AG04450 (cell line): Measurements from ENCODE around the gene TLE2. TPM values are rescaled to one million over a fixed set of nuclear protein-coding genes. Genes with fewer than 3 reads are reported as not detected.
"Not testable (repeated sequence)": the region's sequence is repeated elsewhere in the genome, so short reads cannot be mapped to it uniquely, and the experiment has no call there.

Experiments
- CTCF ChIA-PET: fragments of 300-600, 350-600 bp; formaldehyde crosslinking; extraction: SDS; loops from one replicate; lab custom pipeline; 2022; ENCODE audit warnings: antibody characterized with exemption, inconsistent platforms; lab: Charles Lee
- POLR2A ChIA-PET: fragments of 350-600 bp; formaldehyde crosslinking; extraction: SDS; loops from one replicate; lab custom pipeline; 2021; ENCODE audit warnings: antibody characterized with exemption, inconsistent platforms; lab: Yijun Ruan, JAX
- DNase-seq: peaks from one replicate; pipeline ENCODE4 v3.0.0-alpha.2; 2011; ENCODE audit warnings: low read depth, low spot score
- H3K27ac ChIP-seq: one replicate; pipeline ENCODE4 v1.5.1; 2012; ENCODE audit warnings: low read depth, low read length, control low read depth
- H3K27me3 ChIP-seq: one replicate; pipeline ENCODE4 v1.6.0; 2012; ENCODE audit warnings: low read length; ENCODE audit not compliant: control insufficient read depth, insufficient read depth
- H3K4me3 ChIP-seq: 2 replicates; pipeline ENCODE4 v1.5.1; 2011; ENCODE audit warnings: mild to moderate bottlenecking, low read depth, low read length, control low read depth
- H3K9me3 ChIP-seq: 2 replicates; pipeline ENCODE4 v1.5.1; 2012; ENCODE audit warnings: low read length; ENCODE audit not compliant: control insufficient read depth, insufficient read depth
- polyA plus RNA-seq: library from polyadenylated mRNA; depleted of rRNA; stranded (reverse); fragments of >200 nt; gene quantifications from 2 replicates; pipeline ENCODE4 v1.2.3, GENCODE V29; 2011
- TF ChIP-seq, protein P1 (sequence below): IDR thresholded peaks from 2 replicates; pipeline ENCODE4 v1.5.1; 2011; ENCODE audit warnings: low read depth, low read length, control low read depth, inconsistent platforms

The TLE2 gene
- polyA plus RNA-seq, 1 experiment, result 0.47 TPM

DNA sequence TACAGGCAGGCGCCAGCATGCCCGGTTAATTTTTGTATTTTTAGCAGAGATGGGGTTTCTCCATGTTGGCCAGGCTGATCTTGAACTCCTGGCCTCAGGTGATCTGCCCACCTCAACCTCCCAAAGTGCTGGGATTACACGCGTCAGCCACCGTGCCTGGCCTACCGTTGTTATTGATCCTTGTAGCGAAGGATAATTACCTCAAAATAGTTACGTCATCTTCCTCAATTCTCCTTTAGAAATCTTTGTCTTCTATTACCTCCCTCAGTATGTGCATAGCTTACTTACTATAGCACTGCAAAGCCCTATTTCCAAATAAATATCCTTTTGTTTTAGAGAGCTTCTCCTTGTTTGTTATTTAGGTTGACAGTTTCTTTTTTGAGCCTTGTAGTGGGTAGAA, 61.1 kb downstream of the TLE2 start:
- Histone ChIP-seq H3K9me3 (peaks cover 4% of the 10 kb centered on the region; the same call in 1 of the 2 replicates), H3K4me3 (no peak overlapping the region), H3K27me3 (no peaks in the 10 kb centered on the region), H3K27ac (no peak overlapping the region)
- TF ChIP-seq, protein P1, sequence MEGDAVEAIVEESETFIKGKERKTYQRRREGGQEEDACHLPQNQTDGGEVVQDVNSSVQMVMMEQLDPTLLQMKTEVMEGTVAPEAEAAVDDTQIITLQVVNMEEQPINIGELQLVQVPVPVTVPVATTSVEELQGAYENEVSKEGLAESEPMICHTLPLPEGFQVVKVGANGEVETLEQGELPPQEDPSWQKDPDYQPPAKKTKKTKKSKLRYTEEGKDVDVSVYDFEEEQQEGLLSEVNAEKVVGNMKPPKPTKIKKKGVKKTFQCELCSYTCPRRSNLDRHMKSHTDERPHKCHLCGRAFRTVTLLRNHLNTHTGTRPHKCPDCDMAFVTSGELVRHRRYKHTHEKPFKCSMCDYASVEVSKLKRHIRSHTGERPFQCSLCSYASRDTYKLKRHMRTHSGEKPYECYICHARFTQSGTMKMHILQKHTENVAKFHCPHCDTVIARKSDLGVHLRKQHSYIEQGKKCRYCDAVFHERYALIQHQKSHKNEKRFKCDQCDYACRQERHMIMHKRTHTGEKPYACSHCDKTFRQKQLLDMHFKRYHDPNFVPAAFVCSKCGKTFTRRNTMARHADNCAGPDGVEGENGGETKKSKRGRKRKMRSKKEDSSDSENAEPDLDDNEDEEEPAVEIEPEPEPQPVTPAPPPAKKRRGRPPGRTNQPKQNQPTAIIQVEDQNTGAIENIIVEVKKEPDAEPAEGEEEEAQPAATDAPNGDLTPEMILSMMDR, result no peak
- no peak for DNase-seq
- ChIA-PET CTCF (interaction anchor here (1.0 to 1.3 kb wide), 4 partner anchors 8 to 141 kb away, joined by 4 to 5 read pairs (median 4); no protein-coding TSS in a partner anchor), POLR2A (interaction anchor here (1.6 kb wide), 1 partner anchor 68 kb away, joined by 4 read pairs; no protein-coding TSS in a partner anchor)

DNA sequence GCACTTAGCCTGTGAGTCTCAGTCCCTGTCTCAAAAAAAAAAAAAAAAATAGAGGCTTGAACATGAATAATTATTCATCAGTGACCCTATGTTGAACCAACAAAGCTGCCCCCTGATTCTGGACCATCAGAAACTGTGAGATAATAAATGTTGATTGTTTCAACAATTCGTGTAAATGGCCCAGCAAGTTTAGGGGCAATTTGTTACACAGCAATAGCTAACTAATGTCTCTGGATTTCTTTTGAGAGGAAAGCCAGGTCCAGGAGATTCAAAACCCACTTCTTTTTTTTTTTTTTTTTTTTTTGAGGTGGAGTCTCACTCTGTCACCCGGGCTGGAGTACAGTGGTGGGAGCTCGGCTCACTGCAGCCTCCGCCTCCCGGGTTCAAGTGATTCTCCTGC, 64.2 kb downstream of the TLE2 start:
- ChIA-PET CTCF (interaction anchor here (0.9 to 1.2 kb wide), 2 partner anchors 14 to 139 kb away, joined by 4 to 6 read pairs; no protein-coding TSS in a partner anchor), POLR2A (no interaction called here)
- H3K27me3 ChIP-seq, result no peaks in the 10 kb centered on the region
- no peak overlapping the region for H3K27ac ChIP-seq
- TF ChIP-seq, protein P1, result no peak
- no peak overlapping the region for H3K4me3 ChIP-seq
- peaks cover 4% of the 10 kb centered on the region; the same call in 1 of the 2 replicates for H3K9me3 ChIP-seq
- no peak for DNase-seq

DNA sequence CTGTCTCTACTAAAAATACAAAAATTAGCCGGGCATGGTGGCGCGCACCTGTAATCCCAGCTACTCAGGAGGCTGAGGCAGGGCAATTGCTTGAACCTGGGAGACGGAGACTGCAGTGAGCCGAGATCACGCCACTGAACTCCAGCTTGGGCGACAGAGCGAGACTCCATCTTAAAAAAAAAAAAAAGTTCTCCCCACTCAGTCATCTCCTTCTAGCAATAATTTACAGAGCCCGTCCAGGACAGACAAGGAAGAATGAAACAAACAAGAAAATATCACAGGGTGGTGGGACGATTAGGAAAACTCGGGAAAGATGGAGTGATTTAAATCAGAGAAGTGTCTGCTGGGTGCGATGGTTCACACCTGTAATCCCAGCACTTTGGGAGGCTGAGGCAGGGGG, 65.4 kb downstream of the TLE2 start:
- H3K27ac ChIP-seq, H3K27me3 ChIP-seq, CTCF ChIA-PET, DNase-seq, POLR2A ChIA-PET, H3K9me3 ChIP-seq, H3K4me3 ChIP-seq: not testable (repeated sequence)

DNA sequence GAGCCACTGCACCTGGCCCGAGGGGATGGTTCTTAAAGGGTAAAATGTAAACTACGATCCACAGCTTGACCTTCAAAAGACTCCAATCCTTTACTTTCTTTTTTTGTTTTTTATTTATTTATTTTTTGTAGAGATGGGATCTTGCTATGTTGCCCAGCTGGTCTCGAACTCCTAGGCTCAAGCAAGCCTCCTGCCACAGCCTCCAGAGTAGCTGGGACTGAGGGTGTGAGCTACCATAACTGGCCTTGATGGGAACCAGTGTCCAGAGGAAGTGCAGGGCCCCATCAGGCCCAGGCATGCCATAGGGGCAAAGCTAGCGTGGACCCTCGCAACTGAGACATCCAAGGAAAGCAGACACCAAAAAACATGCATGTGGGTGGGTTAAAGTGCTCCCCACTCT, 66.0 kb downstream of the TLE2 start:
- TF ChIP-seq, protein P1, result no peak
- Histone ChIP-seq H3K27me3 (no peaks in the 10 kb centered on the region), H3K4me3 (no peak overlapping the region), H3K27ac (no peak overlapping the region), H3K9me3 (peaks cover 4% of the 10 kb centered on the region; the same call in 1 of the 2 replicates)
- POLR2A ChIA-PET, result interaction anchor here (0.5 to 0.7 kb wide), 3 partner anchors 67 to 166 kb away, joined by 5 to 8 read pairs (median 7); no protein-coding TSS in a partner anchor
- no peak for DNase-seq
- CTCF ChIA-PET, result interaction anchor here (0.7 to 2.0 kb wide), 7 partner anchors 12 to 247 kb away, joined by 4 to 32 read pairs (median 10); no protein-coding TSS in a partner anchor

DNA sequence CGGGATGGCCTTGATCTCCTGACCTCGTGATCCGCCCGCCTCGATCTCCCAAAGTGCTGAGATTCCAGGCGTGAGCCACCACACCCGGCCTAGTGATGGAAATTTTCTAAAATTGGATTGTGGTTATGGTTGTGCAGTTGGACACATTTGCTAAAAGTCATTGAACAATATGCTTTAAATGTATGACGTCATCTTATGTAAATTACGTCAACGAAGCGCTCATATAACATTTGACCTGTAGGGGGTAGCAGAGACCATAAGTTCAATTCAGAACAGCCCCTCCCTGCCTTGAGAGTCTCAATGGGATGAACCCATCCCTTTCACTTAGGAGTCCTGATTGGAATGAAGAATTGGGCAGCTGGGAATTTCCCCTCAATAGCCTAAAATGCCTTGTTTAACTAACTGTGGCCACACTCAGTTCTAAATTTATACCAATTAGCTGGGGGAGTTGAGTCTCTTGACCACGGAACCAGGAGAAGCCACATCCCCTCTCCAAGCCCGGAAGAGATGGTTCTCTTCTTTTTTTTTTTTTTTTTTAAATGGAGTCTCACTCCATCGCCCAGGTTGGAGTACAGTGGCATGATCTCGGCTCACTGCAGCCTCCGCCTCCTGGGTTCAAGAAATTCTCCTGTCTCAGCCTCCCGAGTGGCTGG, 66.9 kb downstream of the TLE2 start:
- no peaks in the 10 kb centered on the region for H3K27me3 ChIP-seq
- peak; percentile 66 for DNase-seq
- H3K4me3 ChIP-seq, result no peak overlapping the region
- TF ChIP-seq, protein P1, result peak; percentile 68
- CTCF ChIA-PET, result interaction anchor here (0.6 to 2.0 kb wide), 15 partner anchors 11 to 340 kb away, joined by 3 to 32 read pairs (median 4); no protein-coding TSS in a partner anchor
- peaks cover 4% of the 10 kb centered on the region; the same call in 1 of the 2 replicates for H3K9me3 ChIP-seq
- POLR2A ChIA-PET, result interaction anchor here (0.9 kb wide), 1 partner anchor 73 kb away, joined by 5 read pairs; no protein-coding TSS in a partner anchor
- no peak overlapping the region for H3K27ac ChIP-seq
